GM19395 (cell line): Measurements from ENCODE around the gene CXorf66.
A peak's percentile ranks its signal among the peaks of the same experiment; 100 is the strongest.
"Not testable (repeated sequence)": the region's sequence is repeated elsewhere in the genome, so short reads cannot be mapped to it uniquely, and the experiment has no call there.

ENCODE experiments used
- ATAC-seq: cut with Tn5 transposase; IDR thresholded peaks from one replicate; pipeline ENCODE4 v1.9.1; 2021; ENCODE audit warnings: mild to moderate bottlenecking, moderate library complexity; ENCODE audit not compliant: unreplicated experiment

The CXorf66 gene, protein sequence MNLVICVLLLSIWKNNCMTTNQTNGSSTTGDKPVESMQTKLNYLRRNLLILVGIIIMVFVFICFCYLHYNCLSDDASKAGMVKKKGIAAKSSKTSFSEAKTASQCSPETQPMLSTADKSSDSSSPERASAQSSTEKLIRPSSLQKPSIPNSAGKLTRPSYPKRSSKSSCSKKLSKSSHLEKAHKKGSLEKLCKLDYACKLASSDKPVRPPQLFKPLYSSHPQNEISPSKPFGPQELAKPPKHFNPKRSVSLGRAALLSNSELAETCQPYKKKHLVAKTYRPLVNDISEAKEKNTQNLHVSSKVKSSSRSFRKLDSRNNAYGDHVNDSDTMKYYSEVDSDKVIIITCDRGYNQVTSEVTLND

GRCh38 chrX:139965421-139965820 is at the start of gene CXorf66:
Gene CXorf66, minus strand, starts transcription at chrX:139965521. Its CDS starts 25 bp downstream, at chrX:139965496.
- ATAC-seq: no peak

DNA sequence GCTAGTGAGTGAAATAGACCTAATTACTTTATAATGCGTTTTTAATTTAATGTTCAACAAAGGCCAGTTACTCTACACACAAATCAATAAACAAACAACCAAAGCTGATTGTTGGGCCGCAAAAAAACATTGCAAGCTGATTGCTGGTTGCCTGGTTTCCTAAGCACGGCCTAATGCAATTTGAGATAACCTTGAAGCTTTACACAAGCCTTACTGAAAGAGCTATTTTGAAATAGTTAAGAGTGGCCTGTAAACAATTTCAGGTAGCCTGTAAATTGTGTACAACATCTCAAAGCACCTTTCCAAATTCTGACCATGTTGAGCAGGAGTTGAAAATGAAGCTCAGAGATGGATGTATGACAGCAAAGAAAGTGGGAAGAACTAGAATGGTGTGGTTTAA is 17.5 kb upstream of the CXorf66 start:
- no peak for ATAC-seq

DNA sequence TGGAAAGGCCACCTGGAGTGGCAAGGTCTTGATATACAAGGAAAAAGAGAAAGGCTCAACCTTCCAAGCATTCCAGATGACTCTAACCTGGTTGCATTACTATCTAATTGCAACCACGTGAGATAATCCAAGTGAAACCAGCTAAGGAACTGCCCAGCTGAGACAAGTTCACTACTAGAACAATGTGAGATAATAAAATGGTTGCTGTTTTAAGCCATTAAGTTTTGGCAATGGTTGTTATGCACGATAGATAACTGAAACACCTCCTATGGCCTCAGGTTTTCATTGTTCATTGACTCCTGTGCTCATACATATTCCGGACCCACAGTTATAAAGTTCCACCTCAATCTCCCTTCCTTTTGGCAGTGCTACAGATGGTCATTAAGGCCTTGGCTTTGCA is 9.2 kb upstream of the CXorf66 start:
- ATAC-seq: no peak

GRCh38 chrX:139972629-139973624 is 7.6 kb upstream of the CXorf66 start:
- no peak for ATAC-seq

DNA sequence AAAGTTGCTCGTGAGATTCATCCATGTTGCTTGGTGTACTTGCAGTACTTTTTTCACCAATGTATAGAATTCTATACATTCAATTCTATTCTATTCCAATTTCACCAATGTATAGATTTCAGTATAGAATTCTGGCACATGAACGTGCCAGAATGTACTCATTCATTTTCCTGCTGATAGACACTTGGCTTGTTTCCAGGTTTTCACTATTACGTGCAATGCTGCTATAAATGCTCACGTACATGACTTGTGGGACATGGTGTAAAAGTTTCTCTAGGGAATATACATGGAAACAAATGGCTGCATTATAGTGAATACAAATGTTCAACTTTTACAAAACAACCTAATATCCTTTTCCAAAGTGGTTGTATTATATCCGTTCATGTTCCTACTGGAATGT is 6.8 kb upstream of the CXorf66 start:
- no peak for ATAC-seq

DNA sequence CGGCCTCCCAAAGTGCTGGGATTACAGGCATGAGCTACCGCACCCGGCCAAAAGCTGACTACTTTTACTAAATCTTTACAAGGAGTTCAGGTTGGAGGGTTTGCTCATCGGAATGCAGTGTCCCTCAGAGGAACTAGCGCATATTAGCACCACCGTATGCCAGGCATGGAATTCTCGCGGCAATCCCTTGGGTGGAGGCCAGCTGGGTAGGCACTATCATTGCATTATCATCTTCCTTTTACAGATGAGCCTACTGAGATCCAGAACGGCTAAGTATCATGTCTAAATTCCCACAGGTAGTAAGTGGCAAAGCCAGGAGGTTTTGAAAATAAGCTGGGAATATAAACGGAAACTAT is 6.1 kb upstream of the CXorf66 start:
- ATAC-seq: no peak

DNA sequence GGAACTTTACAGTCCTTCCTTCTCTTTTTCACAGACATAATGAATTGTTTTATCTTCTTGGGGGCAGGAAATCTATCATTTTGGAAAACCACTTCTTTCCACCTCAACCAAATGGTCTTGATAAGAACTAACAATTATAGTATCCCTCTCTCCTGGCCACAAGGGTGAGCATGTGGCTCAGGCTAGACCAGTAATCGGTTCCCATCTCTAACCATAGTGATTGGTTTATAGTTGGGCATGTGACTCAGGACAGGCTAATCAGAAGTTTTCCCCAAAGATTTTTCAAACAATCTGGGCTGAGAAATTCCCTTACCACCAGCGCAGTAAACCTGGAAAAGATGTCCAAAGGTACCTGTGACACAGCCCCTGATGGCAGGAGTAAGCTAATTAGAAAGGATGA is 4.0 kb upstream of the CXorf66 start:
- ATAC-seq: no peak

DNA sequence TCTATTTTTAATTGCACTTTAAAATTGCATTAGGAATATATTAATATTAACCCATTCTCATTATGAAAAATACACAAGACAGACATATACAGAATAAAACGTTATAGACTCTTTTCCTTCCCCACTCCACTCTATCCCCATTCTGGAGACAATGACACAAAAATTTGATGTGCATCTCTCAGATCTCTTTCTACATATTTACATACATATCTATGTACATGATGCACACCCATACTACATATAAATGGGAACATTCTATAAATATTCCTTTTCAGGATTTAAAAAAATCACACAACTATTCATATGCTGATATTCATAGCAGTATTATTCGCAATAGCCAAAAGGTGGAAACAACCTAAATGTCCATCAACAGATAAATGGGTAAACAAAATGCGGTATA is 2.4 kb upstream of the CXorf66 start:
- ATAC-seq: no peak

- no peak for ATAC-seq
These were observed 2.0 kb upstream of the CXorf66 start for GRCh38 chrX:139967300-139967699.

- ATAC-seq: not testable (repeated sequence)
These were observed 838 bp upstream of the CXorf66 start for GRCh38 chrX:139966159-139966558.

- ATAC-seq: not testable (repeated sequence)
These were observed 4.2 kb downstream of the CXorf66 start for GRCh38 chrX:139961091-139961490.

DNA sequence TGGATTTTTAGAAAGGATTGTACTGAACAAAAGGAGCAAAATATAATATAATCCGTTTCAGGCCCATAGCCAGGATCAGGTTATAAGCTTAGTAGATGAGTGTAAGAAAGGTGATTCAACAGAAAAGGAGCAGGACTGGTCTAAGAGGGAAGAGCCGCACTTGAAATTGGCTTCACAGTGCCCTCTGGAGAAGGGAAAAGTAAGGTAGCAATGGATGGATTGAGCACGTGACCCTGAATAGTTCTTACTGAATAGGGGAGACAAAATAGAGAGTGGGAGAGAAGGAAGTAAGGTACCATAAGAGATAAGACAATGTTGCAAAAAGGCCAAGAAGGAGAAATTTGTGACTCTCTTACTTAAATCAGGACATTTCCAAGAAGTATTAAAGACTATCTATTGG is 15.6 kb downstream of the CXorf66 start:
- ATAC-seq: no peak

GRCh38 chrX:139945075-139945474 is 20.2 kb downstream of the CXorf66 start:
- ATAC-seq: no peak

GRCh38 chrX:139936259-139936658 is 29.1 kb downstream of the CXorf66 start:
- ATAC-seq: no peak

GRCh38 chrX:139933904-139934303 is 31.4 kb downstream of the CXorf66 start:
- ATAC-seq: no peak

GRCh38 chrX:139932901-139933796 is 32.2 kb downstream of the CXorf66 start, which contains the start of gene ATP11C:
Gene ATP11C, minus strand, starts transcription at chrX:139933053. Its CDS starts 1,011 bp downstream, at chrX:139932042.
- ATAC-seq: peak; percentile 79

- ATAC-seq: peak; percentile 54
These were observed 33.0 kb downstream of the CXorf66 start for GRCh38 chrX:139932073-139932900.

DNA sequence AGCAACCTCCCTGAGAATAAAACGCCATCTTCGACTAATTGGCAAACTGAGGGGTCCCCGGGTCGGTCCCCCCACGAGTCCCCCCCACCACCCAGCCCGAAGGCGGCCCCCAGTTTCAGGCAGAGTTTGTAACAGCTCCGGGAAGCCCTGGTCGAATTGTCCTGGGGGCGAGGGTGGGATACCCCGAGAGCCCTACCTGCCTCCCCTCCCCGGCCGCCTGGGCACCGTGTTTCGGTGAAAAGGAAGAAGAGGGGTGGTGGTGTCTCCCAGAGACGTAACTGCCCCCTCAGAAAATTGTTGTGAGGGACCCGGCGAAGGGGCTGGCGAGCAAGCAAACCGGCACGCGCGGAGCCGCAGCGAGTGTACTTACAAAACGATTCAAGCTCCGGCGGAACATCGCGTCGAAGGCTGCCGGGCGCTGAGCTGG is 33.7 kb downstream of the CXorf66 start:
- ATAC-seq: no peak

- ATAC-seq: no peak
These were observed 34.2 kb downstream of the CXorf66 start for GRCh38 chrX:139930916-139931645.
